H9 (cell line): Measurements from ENCODE around the gene WHRN. TPM values are rescaled to one million over a fixed set of nuclear protein-coding genes. Genes with fewer than 3 reads are reported as not detected.

Source experiments
- DNase-seq: peaks from one replicate; pipeline ENCODE4 v3.0.0-alpha.2; 2017
- H2AFZ ChIP-seq: one replicate; pipeline ENCODE4 v1.6.1; 2013; ENCODE audit warnings: mild to moderate bottlenecking, low read length, control low read depth, moderate library complexity
- H2AK5ac ChIP-seq: 2 replicates; pipeline ENCODE4 v1.6.1; 2013; ENCODE audit warnings: low read length, control low read depth, mixed read lengths; ENCODE audit not compliant: insufficient read length
- H2BK120ac ChIP-seq: one replicate; pipeline ENCODE4 v1.6.1; 2013; ENCODE audit warnings: low read depth, mild to moderate bottlenecking, low read length, control low read depth, inconsistent platforms; ENCODE audit not compliant: poor library complexity, severe bottlenecking
- H2BK12ac ChIP-seq: 2 replicates; pipeline ENCODE4 v1.6.1; 2013; ENCODE audit warnings: low read length, control low read depth, mixed read lengths, low read depth; ENCODE audit not compliant: insufficient read length
- H2BK15ac ChIP-seq: 2 replicates; pipeline ENCODE4 v1.6.1; 2013; ENCODE audit warnings: low read depth, low read length, control low read depth
- H2BK20ac ChIP-seq: one replicate; pipeline ENCODE4 v1.6.1; 2013; ENCODE audit warnings: low read depth, mild to moderate bottlenecking, low read length, control low read depth, inconsistent platforms; ENCODE audit not compliant: poor library complexity, severe bottlenecking
- H2BK5ac ChIP-seq: 2 replicates; pipeline ENCODE4 v1.6.1; 2013; ENCODE audit warnings: low read length, control low read depth, mixed read lengths; ENCODE audit not compliant: insufficient read length
- H3K14ac ChIP-seq: 2 replicates; pipeline ENCODE4 v1.6.1; 2013; ENCODE audit warnings: low read length, control low read depth; ENCODE audit not compliant: insufficient read depth
- H3K18ac ChIP-seq: 2 replicates; pipeline ENCODE4 v1.6.1; 2013; ENCODE audit warnings: low read depth, mild to moderate bottlenecking, mixed read lengths, low read length, control low read depth; ENCODE audit not compliant: insufficient read length
- H3K23ac ChIP-seq: 2 replicates; pipeline ENCODE4 v1.6.1; 2013; ENCODE audit warnings: low read length, control low read depth, mixed read lengths, low read depth; ENCODE audit not compliant: insufficient read length
- H3K23me2 ChIP-seq: 2 replicates; pipeline ENCODE4 v1.6.1; 2013; ENCODE audit warnings: low read depth, mild to moderate bottlenecking, mixed read lengths, low read length, control low read depth; ENCODE audit not compliant: insufficient read length, poor library complexity, severe bottlenecking
- H3K27ac ChIP-seq: 2 replicates; pipeline ENCODE4 v1.5.1; 2013; ENCODE audit warnings: low read length, control low read depth, mixed read lengths, low read depth; ENCODE audit not compliant: insufficient read length
- H3K27me3 ChIP-seq: 2 replicates; pipeline ENCODE4 v1.6.1; 2013; ENCODE audit warnings: low read length, control low read depth, inconsistent platforms; ENCODE audit not compliant: insufficient read depth
- H3K4ac ChIP-seq: 2 replicates; pipeline ENCODE4 v1.6.1; 2013; ENCODE audit warnings: low read depth, mild to moderate bottlenecking, control low read depth, inconsistent platforms, low read length, moderate library complexity
- H3K4me1 ChIP-seq: 2 replicates; pipeline ENCODE4 v1.6.1; 2013; ENCODE audit warnings: low read length, control low read depth, inconsistent platforms; ENCODE audit not compliant: insufficient read depth
- H3K4me2 ChIP-seq: 2 replicates; pipeline ENCODE4 v1.6.1; 2013; ENCODE audit warnings: low read length, control low read depth, mixed read lengths; ENCODE audit not compliant: insufficient read length, insufficient read depth
- H3K56ac ChIP-seq: 2 replicates; pipeline ENCODE4 v1.6.1; 2013; ENCODE audit warnings: low read depth, mild to moderate bottlenecking, mixed read lengths, low read length, control low read depth; ENCODE audit not compliant: insufficient read length
- H3K79me1 ChIP-seq: 2 replicates; pipeline ENCODE4 v1.6.1; 2013; ENCODE audit warnings: low read depth, mild to moderate bottlenecking, moderate library complexity, low read length, control low read depth, inconsistent platforms; ENCODE audit not compliant: insufficient read depth, poor library complexity, severe bottlenecking
- H3K79me2 ChIP-seq: 2 replicates; pipeline ENCODE4 v1.6.1; 2013; ENCODE audit warnings: low read length, control low read depth, inconsistent platforms; ENCODE audit not compliant: insufficient read depth
- H3K9ac ChIP-seq: 2 replicates; pipeline ENCODE4 v1.6.1; 2013; ENCODE audit warnings: low read length, control low read depth, mixed read lengths; ENCODE audit not compliant: insufficient read length; ENCODE audit errors: extremely low read depth
- H3K9me3 ChIP-seq: one replicate; pipeline ENCODE4 v1.6.1; 2013; ENCODE audit warnings: low read depth, low read length, inconsistent platforms; ENCODE audit not compliant: control insufficient read depth
- H3T11ph ChIP-seq: one replicate; pipeline ENCODE4 v1.6.1; 2013; ENCODE audit warnings: mild to moderate bottlenecking, low read length, control low read depth, inconsistent platforms
- H4K20me1 ChIP-seq: one replicate; pipeline ENCODE4 v1.6.1; 2013; ENCODE audit not compliant: control insufficient read depth, insufficient read length, insufficient read depth
- H4K5ac ChIP-seq: 2 replicates; pipeline ENCODE4 v1.6.1; 2013; ENCODE audit warnings: low read depth, mild to moderate bottlenecking, mixed read lengths, low read length, control low read depth; ENCODE audit not compliant: insufficient read length
- H4K8ac ChIP-seq: replicated peaks from 2 replicates; pipeline ENCODE4 v1.6.1; 2013; ENCODE audit warnings: low read length, control low read depth, mixed read lengths, low read depth; ENCODE audit not compliant: insufficient read length
- H4K91ac ChIP-seq: 2 replicates; pipeline ENCODE4 v1.6.1; 2013; ENCODE audit warnings: low read depth, mild to moderate bottlenecking, moderate library complexity, mixed read lengths, low read length, control low read depth; ENCODE audit not compliant: insufficient read length
- H3K27ac Mint-ChIP-seq, 3 experiments: 2 replicates in 2 of 3; 3 replicates in 1 of 3; pipeline ENCODE4 v1.8.0; 2020 to 2021; ENCODE audit warnings: mixed read lengths in 3 of 3, mild to moderate bottlenecking in 1 of 3, moderate library complexity in 1 of 3
- H3K27me3 Mint-ChIP-seq: 2 replicates; pipeline ENCODE4 v1.8.0; 2021; ENCODE audit warnings: low read depth, mild to moderate bottlenecking, moderate library complexity, mixed read lengths
- H3K36me3 Mint-ChIP-seq, 3 experiments: 2 replicates in 2 of 3; 3 replicates in 1 of 3; pipeline ENCODE4 v1.8.0; 2020 to 2021; ENCODE audit warnings: low read depth in 3 of 3, mixed read lengths in 3 of 3; ENCODE audit not compliant: insufficient read depth in 1 of 3
- H3K4me1 Mint-ChIP-seq, 2 experiments: 2 replicates each; pipeline ENCODE4 v1.8.0; 2020; ENCODE audit warnings: mixed read lengths in 2 of 2
- H3K4me3 Mint-ChIP-seq, 2 experiments: 2 replicates in 1 of 2; 3 replicates in 1 of 2; pipeline ENCODE4 v1.8.0; 2020 to 2021; ENCODE audit warnings: mild to moderate bottlenecking in 2 of 2, mixed read lengths in 2 of 2, moderate library complexity in 1 of 2
- H3K9me3 Mint-ChIP-seq, 2 experiments: 2 replicates in 1 of 2; 3 replicates in 1 of 2; pipeline ENCODE4 v1.8.0; 2020; ENCODE audit warnings: mild to moderate bottlenecking in 2 of 2, mixed read lengths in 2 of 2, moderate library complexity in 1 of 2
- WGBS: extraction: QIAGEN DNeasy Blood & Tissue Kit; methylation state at CpG from one replicate; pipeline ENCODE4 v1.1.7; 2013; ENCODE audit warnings: missing lambda C conversion rate, low lambda C conversion rate, mixed read lengths; ENCODE audit not compliant: insufficient read length; ENCODE audit errors: extremely low coverage; 5-methylcytosine and 5-hydroxymethylcytosine counted together
- total RNA-seq: library from RNA; stranded (reverse); gene quantifications from 2 replicates; pipeline ENCODE4 v1.2.1, GENCODE V29; 2021
- TF ChIP-seq, protein P1 (sequence below): fragments of 200-600 bp; sonication (generic); conservative IDR thresholded peaks from 3 replicates; pipeline ENCODE4 v1.8.0; 2021; ENCODE audit warnings: antibody characterized with exemption, mild to moderate bottlenecking

Gene WHRN
- total RNA-seq, 1 experiment from 2014 or later: 2.2 TPM

DNA sequence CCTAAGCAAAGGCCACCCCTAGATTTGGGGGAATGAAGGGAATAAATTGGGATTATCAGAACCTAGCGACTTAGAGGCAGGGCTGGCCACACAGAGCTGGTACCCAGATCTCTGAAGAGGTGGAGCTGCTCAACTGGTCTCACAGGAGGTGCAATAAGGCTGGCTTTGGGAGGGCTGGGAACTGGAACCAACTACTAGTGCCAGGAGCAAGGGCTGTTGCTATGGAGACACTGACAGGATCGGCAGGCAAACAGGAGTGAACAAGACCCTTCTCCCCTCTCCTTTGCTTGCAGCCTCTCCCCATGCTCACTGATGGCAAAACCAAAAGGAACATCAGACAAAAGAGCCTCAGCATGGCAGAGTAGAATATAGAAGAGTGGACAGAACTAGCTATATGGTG is 17.0 kb upstream of the WHRN start:
- Histone ChIP-seq H3K27me3 (no peaks in the 10 kb centered on the region; the same call in 1 of the 2 replicates), H3K23ac (no peak overlapping the region), H3K14ac (no peak overlapping the region), H3K4me1 (no peaks in the 10 kb centered on the region), H2BK5ac (no peak overlapping the region), H3K79me2 (no peaks in the 10 kb centered on the region), H2BK20ac (no peak overlapping the region), H3K23me2 (no peaks in the 10 kb centered on the region), H2AFZ (no peak overlapping the region), H3K79me1 (no peaks in the 10 kb centered on the region), H2BK12ac (no peak overlapping the region), H2BK120ac (no peak overlapping the region), H3K18ac (no peak overlapping the region), H3K9ac (no peak overlapping the region), H3K56ac (no peak overlapping the region), H3K27ac (no peak overlapping the region), H3T11ph (no peak overlapping the region), H4K8ac (no peak overlapping the region), H3K9me3 (no peaks in the 10 kb centered on the region), H4K91ac (no peak overlapping the region), H3K4me2 (no peak overlapping the region), H2AK5ac (no peak overlapping the region), H4K20me1 (no peaks in the 10 kb centered on the region), H4K5ac (no peak overlapping the region), H3K4ac (no peak overlapping the region), H2BK15ac (no peak overlapping the region)
- Mint-ChIP-seq H3K27me3 (peaks cover 40% of the 10 kb centered on the region), H3K4me3 (no peak overlapping the region), H3K27ac (no peak overlapping the region), H3K4me1 (peaks cover 0 to 6% of the 10 kb centered on the region in 2 experiments; a peak in 2 of 4 replicates), H3K9me3 (no peaks in the 10 kb centered on the region), H3K36me3 (no peaks in the 10 kb centered on the region)
- TF ChIP-seq, protein P1, sequence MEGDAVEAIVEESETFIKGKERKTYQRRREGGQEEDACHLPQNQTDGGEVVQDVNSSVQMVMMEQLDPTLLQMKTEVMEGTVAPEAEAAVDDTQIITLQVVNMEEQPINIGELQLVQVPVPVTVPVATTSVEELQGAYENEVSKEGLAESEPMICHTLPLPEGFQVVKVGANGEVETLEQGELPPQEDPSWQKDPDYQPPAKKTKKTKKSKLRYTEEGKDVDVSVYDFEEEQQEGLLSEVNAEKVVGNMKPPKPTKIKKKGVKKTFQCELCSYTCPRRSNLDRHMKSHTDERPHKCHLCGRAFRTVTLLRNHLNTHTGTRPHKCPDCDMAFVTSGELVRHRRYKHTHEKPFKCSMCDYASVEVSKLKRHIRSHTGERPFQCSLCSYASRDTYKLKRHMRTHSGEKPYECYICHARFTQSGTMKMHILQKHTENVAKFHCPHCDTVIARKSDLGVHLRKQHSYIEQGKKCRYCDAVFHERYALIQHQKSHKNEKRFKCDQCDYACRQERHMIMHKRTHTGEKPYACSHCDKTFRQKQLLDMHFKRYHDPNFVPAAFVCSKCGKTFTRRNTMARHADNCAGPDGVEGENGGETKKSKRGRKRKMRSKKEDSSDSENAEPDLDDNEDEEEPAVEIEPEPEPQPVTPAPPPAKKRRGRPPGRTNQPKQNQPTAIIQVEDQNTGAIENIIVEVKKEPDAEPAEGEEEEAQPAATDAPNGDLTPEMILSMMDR: no peak
- DNase-seq: no peak
- no CpG with 5 or more reads among the region's 2 CpGs for WGBS
